HepG2 (cell line): Measurements from ENCODE around the gene CHAF1A. TPM values are rescaled to one million over a fixed set of nuclear protein-coding genes. Genes with fewer than 3 reads are reported as not detected.

ENCODE experiments used
- ETS1 ChIP-seq: sonication (generic); formaldehyde crosslinking; IDR thresholded peaks from 2 replicates; pipeline ENCODE4 v1.4.0; 2020; ENCODE audit warnings: missing genetic modification reagents
- HOMEZ ChIP-seq: IDR thresholded peaks from 2 replicates; pipeline ENCODE4 v1.6.1; 2016; ENCODE audit warnings: low read depth
- NPAS2 ChIP-seq: sonication (generic); formaldehyde crosslinking; IDR thresholded peaks from 2 replicates; pipeline ENCODE4 v1.8.0; 2022; ENCODE audit warnings: mild to moderate bottlenecking, missing genetic modification reagents, borderline replicate concordance
- NR2C2 ChIP-seq: sonication (generic); formaldehyde crosslinking; IDR thresholded peaks from 2 replicates; pipeline ENCODE4 v1.4.0; 2020; ENCODE audit warnings: missing genetic modification reagents, mild to moderate bottlenecking, moderate library complexity, borderline replicate concordance
- RNF219 ChIP-seq: sonication (generic); formaldehyde crosslinking; IDR thresholded peaks from 2 replicates; pipeline ENCODE4 v1.5.0; 2020; ENCODE audit warnings: mild to moderate bottlenecking, missing genetic modification reagents
- STAG1 ChIP-seq: sonication (generic); formaldehyde crosslinking; IDR thresholded peaks from 2 replicates; pipeline ENCODE4 v1.4.0; 2020; ENCODE audit warnings: missing genetic modification reagents
- THAP11 ChIP-seq: IDR thresholded peaks from 2 replicates; pipeline ENCODE4 v1.6.1; 2016; ENCODE audit warnings: missing biosample characterization, missing genetic modification reagents
- ZBTB26 ChIP-seq: IDR thresholded peaks from 2 replicates; pipeline ENCODE4 v1.6.1; 2016; ENCODE audit warnings: missing compliant biosample characterization, missing genetic modification reagents, borderline replicate concordance
- ZNF34 ChIP-seq: sonication (generic); formaldehyde crosslinking; IDR thresholded peaks from 2 replicates; pipeline ENCODE4 v1.4.0; 2020; ENCODE audit warnings: mild to moderate bottlenecking, missing genetic modification reagents, borderline replicate concordance
- ZNF577 ChIP-seq: sonication (generic); formaldehyde crosslinking; IDR thresholded peaks from 2 replicates; pipeline ENCODE4 v1.4.0; 2020; ENCODE audit warnings: mild to moderate bottlenecking, low read depth, missing genetic modification reagents, borderline replicate concordance
- ZNF646 ChIP-seq: sonication (generic); formaldehyde crosslinking; IDR thresholded peaks from 2 replicates; pipeline ENCODE4 v1.9.0; 2021; ENCODE audit warnings: mild to moderate bottlenecking, missing genetic modification reagents
- ZNF672 ChIP-seq: sonication (generic); formaldehyde crosslinking; IDR thresholded peaks from 2 replicates; pipeline ENCODE4 v1.8.1; 2022; ENCODE audit warnings: missing genetic modification reagents
- ZNF780A ChIP-seq: sonication (generic); formaldehyde crosslinking; IDR thresholded peaks from 2 replicates; pipeline ENCODE4 v1.8.0; 2022; ENCODE audit warnings: mild to moderate bottlenecking, missing genetic modification reagents, moderate library complexity
- ZNF788 ChIP-seq: sonication (generic); formaldehyde crosslinking; IDR thresholded peaks from 2 replicates; pipeline ENCODE4 v1.5.0; 2020; ENCODE audit warnings: mild to moderate bottlenecking, missing genetic modification reagents, borderline replicate concordance
- polyA plus RNA-seq, 8 experiments: library from polyadenylated mRNA; depleted of rRNA in 3 of 8; stranded (reverse) in 7 of 8; unstranded in 1 of 8; fragments of >200 nt; fragmentation: Illumina TruSeq in 4 of 8; extraction: Trizol in 4 of 8; gene quantifications; 2 replicates each; pipeline versions ENCODE4 v1.2.1 to v1.2.3, GENCODE V29; 2011 to 2016; ENCODE audit warnings: low read depth in 4 of 8, missing spikeins in 1 of 8, mixed read lengths in 1 of 8; ENCODE audit not compliant: insufficient read depth in 1 of 8
- total RNA-seq, 5 experiments: library from RNA; depleted of rRNA; stranded (reverse); fragments of >200 nt; fragmentation: Illumina TruSeq; extraction: Trizol; gene quantifications; 2 replicates each; pipeline ENCODE4 v1.2.3, GENCODE V29; 2016; ENCODE audit warnings: low read depth in 1 of 5

CHAF1A gene
- total and polyA plus RNA-seq, 2 of the 13 experiments (the other 11 are each of a cell fraction or from before 2014, with no cell fraction given) = 11.0 to 34.8 TPM

- TF ChIP-seq ZNF646 (CRISPR knock-in tag) = no peak
- TF ChIP-seq STAG1 = no peak
- TF ChIP-seq ZNF780A (CRISPR knock-in tag) = no peak
- TF ChIP-seq ZNF672 (CRISPR knock-in tag) = no peak
- no peak for TF ChIP-seq HOMEZ (CRISPR knock-in tag)
- TF ChIP-seq ZNF34 = no peak
- no peak for TF ChIP-seq ZBTB26 (CRISPR knock-in tag)
- no peak for TF ChIP-seq ZNF577 (CRISPR knock-in tag)
- TF ChIP-seq ETS1 (CRISPR knock-in tag) = no peak
- no peak for TF ChIP-seq RNF219 (CRISPR knock-in tag)
- 0 out of 2 replicates have a peak, but pooled peaks have one; percentile 38 for TF ChIP-seq ZNF788
- TF ChIP-seq NR2C2 = peak; percentile 89
- no peak for TF ChIP-seq NPAS2 (CRISPR knock-in tag)
- peak; percentile 65 for TF ChIP-seq THAP11 (CRISPR knock-in tag)
Measured at GRCh38 chr19:4471403-4472173, 69.1 kb downstream of the CHAF1A start (continued).
